MCF 10A (cell line): ENCODE measurements around the gene DUS1L. TPM values are rescaled to one million over a fixed set of nuclear protein-coding genes. Genes with fewer than 3 reads are reported as not detected.

Source experiments
- BruUV-seq: library from RNA; stranded (reverse); fragments of 400-500 nt; replicated peaks from 2 replicates; lab custom pipeline; 2021; lab: Mats Ljungman, UMichigan
- CTCF ChIA-PET: fragments of 300-600 bp; sonication (Branson Sonifier 250); formaldehyde crosslinking; extraction: SDS; loops from one replicate; lab custom pipeline; 2021; ENCODE audit warnings: antibody characterized with exemption, inconsistent platforms; lab: Yijun Ruan, JAX
- POLR2A ChIA-PET: fragments of 300-600, 350-650 bp; sonication (Branson Sonifier 250); formaldehyde crosslinking; extraction: SDS; loops from one replicate; lab custom pipeline; 2020; ENCODE audit warnings: antibody characterized with exemption, inconsistent platforms; lab: Yijun Ruan, JAX
- DNase-seq: peaks from one replicate; pipeline ENCODE4 v3.0.0-alpha.2; 2018; ENCODE audit not compliant: unreplicated experiment
- H3K27ac Mint-ChIP-seq: one replicate; pipeline ENCODE4 v1.8.0; 2022; ENCODE audit warnings: mild to moderate bottlenecking, low read depth, mixed read lengths; ENCODE audit not compliant: unreplicated experiment
- H3K27me3 Mint-ChIP-seq: one replicate; pipeline ENCODE4 v1.8.0; 2022; ENCODE audit warnings: mixed read lengths; ENCODE audit not compliant: insufficient read depth, unreplicated experiment
- H3K36me3 Mint-ChIP-seq: one replicate; pipeline ENCODE4 v1.8.0; 2022; ENCODE audit warnings: mild to moderate bottlenecking, moderate library complexity, mixed read lengths; ENCODE audit not compliant: insufficient read depth, unreplicated experiment
- H3K4me1 Mint-ChIP-seq: one replicate; pipeline ENCODE4 v1.8.0; 2022; ENCODE audit warnings: mixed read lengths; ENCODE audit not compliant: insufficient read depth, unreplicated experiment
- H3K4me3 Mint-ChIP-seq: one replicate; pipeline ENCODE4 v1.8.0; 2022; ENCODE audit warnings: mild to moderate bottlenecking, moderate library complexity, mixed read lengths; ENCODE audit not compliant: unreplicated experiment
- H3K9me3 Mint-ChIP-seq: one replicate; pipeline ENCODE4 v1.8.0; 2022; ENCODE audit warnings: mixed read lengths; ENCODE audit not compliant: unreplicated experiment
- CTCF ChIP-seq: fragments of 200-600 bp; IDR thresholded peaks from one replicate; pipeline ENCODE4 v1.8.0; 2022; ENCODE audit warnings: antibody characterized with exemption, mild to moderate bottlenecking; ENCODE audit not compliant: unreplicated experiment
- intact Hi-C: fragments of 100-400 bp; cut with micrococcal nuclease; formaldehyde crosslinking; loops from 2 replicates; pipeline ENCODE4 v1.14.1; 2022
- total RNA-seq: library from RNA; stranded (reverse); gene quantifications from 2 replicates; pipeline ENCODE4 v1.2.3, GENCODE V29; 2022

DUS1L gene
- total RNA-seq, 1 experiment from 2014 or later = 116 TPM

GRCh38 chr17:82096709-82097183 lies 31.1 kb upstream of the DUS1L start:
- BruUV-seq = no TSS peak
- Mint-ChIP-seq H3K27ac (no peak overlapping the region), H3K4me1 (no peaks in the 10 kb centered on the region), H3K27me3 (no peaks in the 10 kb centered on the region), H3K36me3 (peaks cover 58% of the 10 kb centered on the region), H3K9me3 (no peaks in the 10 kb centered on the region), H3K4me3 (peak overlapping the region; percentile 75)
- ChIA-PET POLR2A (interaction anchor here (0.6 to 3.2 kb wide), 10 partner anchors 10 to 201 kb away, joined by 3 to 39 read pairs (median 6); partner anchors contain the start of genes DCXR, DUS1L and RAC3), CTCF (interaction anchor here (0.7 to 1.3 kb wide), 5 partner anchors 31 to 61 kb away, joined by 3 to 4 read pairs (median 3); no protein-coding TSS in a partner anchor)
- no peak for DNase-seq
- intact Hi-C loops = loop anchor here (10.0 kb wide), 1 partner anchor 62 kb away; the partner anchor contains the start of genes DCXR and RAC3
- TF ChIP-seq CTCF = no peak

- no peak for DNase-seq
- Mint-ChIP-seq H3K4me1 (no peaks in the 10 kb centered on the region), H3K9me3 (no peaks in the 10 kb centered on the region), H3K27me3 (no peaks in the 10 kb centered on the region), H3K27ac (no peak overlapping the region), H3K4me3 (peak overlapping the region; percentile 75), H3K36me3 (peaks cover 65% of the 10 kb centered on the region)
- no TSS peak for BruUV-seq
- intact Hi-C loops = loop anchor here (10.0 kb wide), 1 partner anchor 61 kb away; the partner anchor contains the start of genes DCXR and RAC3
- CTCF ChIA-PET = interaction anchor here (0.7 to 1.3 kb wide), 8 partner anchors 30 to 142 kb away, joined by 3 to 4 read pairs (median 3); no protein-coding TSS in a partner anchor
- no peak for TF ChIP-seq CTCF
- POLR2A ChIA-PET = interaction anchor here (0.6 to 3.2 kb wide), 15 partner anchors 9 to 202 kb away, joined by 3 to 15 read pairs (median 5); partner anchors contain the start of genes DCXR, DUS1L and RAC3
These were observed 30.4 kb upstream of the DUS1L start for GRCh38 chr17:82095777-82096708.

- ChIA-PET CTCF (interaction anchor here (0.7 to 1.3 kb wide), 5 partner anchors 29 to 141 kb away, joined by 3 read pairs; no protein-coding TSS in a partner anchor), POLR2A (interaction anchor here (0.6 to 3.2 kb wide), 12 partner anchors 8 to 743 kb away, joined by 3 to 15 read pairs (median 5); partner anchors contain the start of genes DCXR and DUS1L)
- Mint-ChIP-seq H3K27me3 (no peaks in the 10 kb centered on the region), H3K4me1 (no peaks in the 10 kb centered on the region), H3K36me3 (peaks cover 70% of the 10 kb centered on the region), H3K27ac (no peak overlapping the region), H3K4me3 (peak overlapping the region; percentile 75), H3K9me3 (no peaks in the 10 kb centered on the region)
- no TSS peak for BruUV-seq
- intact Hi-C loops = loop anchor here (10.0 kb wide), 1 partner anchor 60 kb away; the partner anchor contains the start of genes DCXR and RAC3
- DNase-seq = no peak
- TF ChIP-seq CTCF = no peak
These were observed 29.6 kb upstream of the DUS1L start for GRCh38 chr17:82094931-82095776.
